ENCODE results near the gene CSRNP3.

CSRNP3 gene

GRCh38 chr2:165436559-165436958 lies 32.9 kb upstream of the CSRNP3 start:
- Histone ChIP-seq H3K4me1 (ENCODE audit: insufficient read depth, low read length, severe bottlenecking) (no peaks in the 10 kb centered on the region), H4K20me1 (ENCODE audit: insufficient read depth, low read length) (no peaks in the 10 kb centered on the region), H3K27ac (ENCODE audit: low read depth, low read length, poor library complexity, severe bottlenecking) (no peak overlapping the region), H3K9me3 (ENCODE audit: low read length) (no peaks in the 10 kb centered on the region), H3K36me3 (ENCODE audit: insufficient read depth, low read length) (no peaks in the 10 kb centered on the region), H2AFZ (ENCODE audit: low read length) (no peak overlapping the region), H3K79me2 (ENCODE audit: insufficient read depth, low read length) (no peaks in the 10 kb centered on the region), H3F3A (ENCODE audit: insufficient read depth, low read length) (no peaks in the 10 kb centered on the region), H3K4me2 (ENCODE audit: low read length) (no peak overlapping the region), H3K27me3 (ENCODE audit: insufficient read depth, low read length) (no peaks in the 10 kb centered on the region; the same call in 1 of the 2 replicates), H3K9me2 (ENCODE audit: low read depth, low read length) (no peaks in the 10 kb centered on the region), H3K9ac (ENCODE audit: low read length) (no peak overlapping the region), H3K4me3 (ENCODE audit: low read depth, low read length, poor library complexity, severe bottlenecking) (no peak overlapping the region)
- TF ChIP-seq EZH2 (IDR thresholded peaks at IDR 0.05; ENCODE audit: borderline replicate concordance, low read length), result no peak
- TF ChIP-seq, protein P1, sequence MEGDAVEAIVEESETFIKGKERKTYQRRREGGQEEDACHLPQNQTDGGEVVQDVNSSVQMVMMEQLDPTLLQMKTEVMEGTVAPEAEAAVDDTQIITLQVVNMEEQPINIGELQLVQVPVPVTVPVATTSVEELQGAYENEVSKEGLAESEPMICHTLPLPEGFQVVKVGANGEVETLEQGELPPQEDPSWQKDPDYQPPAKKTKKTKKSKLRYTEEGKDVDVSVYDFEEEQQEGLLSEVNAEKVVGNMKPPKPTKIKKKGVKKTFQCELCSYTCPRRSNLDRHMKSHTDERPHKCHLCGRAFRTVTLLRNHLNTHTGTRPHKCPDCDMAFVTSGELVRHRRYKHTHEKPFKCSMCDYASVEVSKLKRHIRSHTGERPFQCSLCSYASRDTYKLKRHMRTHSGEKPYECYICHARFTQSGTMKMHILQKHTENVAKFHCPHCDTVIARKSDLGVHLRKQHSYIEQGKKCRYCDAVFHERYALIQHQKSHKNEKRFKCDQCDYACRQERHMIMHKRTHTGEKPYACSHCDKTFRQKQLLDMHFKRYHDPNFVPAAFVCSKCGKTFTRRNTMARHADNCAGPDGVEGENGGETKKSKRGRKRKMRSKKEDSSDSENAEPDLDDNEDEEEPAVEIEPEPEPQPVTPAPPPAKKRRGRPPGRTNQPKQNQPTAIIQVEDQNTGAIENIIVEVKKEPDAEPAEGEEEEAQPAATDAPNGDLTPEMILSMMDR (IDR thresholded peaks at IDR 0.05; ENCODE audit: low read length), result no peak

DNA sequence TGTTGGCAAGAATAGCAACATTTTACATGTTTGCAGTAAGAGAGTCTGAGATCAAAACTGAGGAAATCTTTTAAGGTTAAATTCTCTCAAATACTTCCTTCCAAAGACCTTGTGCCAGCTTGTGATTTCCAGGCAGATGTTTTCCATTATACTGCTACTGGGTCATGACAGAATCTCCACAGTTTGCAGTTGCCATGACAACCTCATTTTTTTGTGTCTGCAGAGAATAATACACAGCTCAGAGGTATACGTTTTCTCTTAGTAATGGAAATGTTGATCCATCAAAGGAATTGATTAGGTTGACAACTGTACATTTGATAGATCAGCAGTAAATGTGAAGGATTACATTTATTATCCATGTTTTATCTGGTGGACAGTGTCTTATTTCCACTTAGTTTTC lies 29.1 kb upstream of the CSRNP3 start:
- H3F3A ChIP-seq (ENCODE audit: insufficient read depth, low read length), result no peaks in the 10 kb centered on the region
- no peaks in the 10 kb centered on the region for H3K9me3 ChIP-seq (ENCODE audit: low read length)
- no peak overlapping the region for H3K4me2 ChIP-seq (ENCODE audit: low read length)
- no peaks in the 10 kb centered on the region for H3K36me3 ChIP-seq (ENCODE audit: insufficient read depth, low read length)
- H3K27ac ChIP-seq (ENCODE audit: low read depth, low read length, poor library complexity, severe bottlenecking), result no peak overlapping the region
- TF ChIP-seq, protein P1 (IDR thresholded peaks at IDR 0.05; ENCODE audit: low read length), result no peak
- TF ChIP-seq EZH2 (IDR thresholded peaks at IDR 0.05; ENCODE audit: borderline replicate concordance, low read length), result no peak
- no peaks in the 10 kb centered on the region for H3K79me2 ChIP-seq (ENCODE audit: insufficient read depth, low read length)
- H3K27me3 ChIP-seq (ENCODE audit: insufficient read depth, low read length), result no peaks in the 10 kb centered on the region
- no peaks in the 10 kb centered on the region for H4K20me1 ChIP-seq (ENCODE audit: insufficient read depth, low read length)
- H3K4me3 ChIP-seq (ENCODE audit: low read depth, low read length, poor library complexity, severe bottlenecking), result no peak overlapping the region
- no peak overlapping the region for H3K9ac ChIP-seq (ENCODE audit: low read length)
- H3K9me2 ChIP-seq (ENCODE audit: low read depth, low read length), result no peaks in the 10 kb centered on the region
- H2AFZ ChIP-seq (ENCODE audit: low read length), result no peak overlapping the region
- no peaks in the 10 kb centered on the region for H3K4me1 ChIP-seq (ENCODE audit: insufficient read depth, low read length, severe bottlenecking)

DNA sequence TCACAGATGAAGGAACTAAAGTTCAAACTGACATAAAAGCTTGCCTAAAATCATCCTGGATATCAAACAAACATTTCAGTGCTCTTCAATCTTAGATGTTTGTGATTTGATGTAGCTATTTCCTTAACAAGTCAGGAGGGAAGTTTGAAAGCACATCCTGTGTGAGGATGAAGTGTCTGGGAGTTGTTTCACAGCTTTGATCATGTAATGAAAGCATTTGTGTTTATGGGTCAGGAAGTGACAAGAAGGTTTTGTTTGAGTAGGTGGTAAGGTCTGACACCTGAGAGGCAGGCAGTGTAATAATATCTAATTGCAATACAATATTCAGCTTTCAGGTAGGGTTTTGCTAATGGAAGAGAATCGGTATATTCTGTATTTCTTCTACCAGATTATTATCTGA lies 26.0 kb upstream of the CSRNP3 start:
- Histone ChIP-seq H2AFZ (ENCODE audit: low read length) (no peak overlapping the region), H3K36me3 (ENCODE audit: insufficient read depth, low read length) (no peaks in the 10 kb centered on the region), H3K9ac (ENCODE audit: low read length) (no peak overlapping the region), H3K4me3 (ENCODE audit: low read depth, low read length, poor library complexity, severe bottlenecking) (no peak overlapping the region), H3K27me3 (ENCODE audit: insufficient read depth, low read length) (no peaks in the 10 kb centered on the region), H3K9me2 (ENCODE audit: low read depth, low read length) (no peaks in the 10 kb centered on the region), H3F3A (ENCODE audit: insufficient read depth, low read length) (no peaks in the 10 kb centered on the region), H3K27ac (ENCODE audit: low read depth, low read length, poor library complexity, severe bottlenecking) (no peak overlapping the region), H3K9me3 (ENCODE audit: low read length) (no peaks in the 10 kb centered on the region), H3K4me1 (ENCODE audit: insufficient read depth, low read length, severe bottlenecking) (no peaks in the 10 kb centered on the region), H3K4me2 (ENCODE audit: low read length) (no peak overlapping the region), H4K20me1 (ENCODE audit: insufficient read depth, low read length) (no peaks in the 10 kb centered on the region), H3K79me2 (ENCODE audit: insufficient read depth, low read length) (no peaks in the 10 kb centered on the region)
- no peak for TF ChIP-seq EZH2 (IDR thresholded peaks at IDR 0.05; ENCODE audit: borderline replicate concordance, low read length)

GRCh38 chr2:165448406-165448805 lies 21.1 kb upstream of the CSRNP3 start:
- H3K79me2 ChIP-seq (ENCODE audit: insufficient read depth, low read length), result no peaks in the 10 kb centered on the region
- no peaks in the 10 kb centered on the region for H3F3A ChIP-seq (ENCODE audit: insufficient read depth, low read length)
- H3K4me3 ChIP-seq (ENCODE audit: low read depth, low read length, poor library complexity, severe bottlenecking), result no peak overlapping the region
- H3K27ac ChIP-seq (ENCODE audit: low read depth, low read length, poor library complexity, severe bottlenecking), result no peak overlapping the region
- no peak overlapping the region for H3K9ac ChIP-seq (ENCODE audit: low read length)
- no peak overlapping the region for H2AFZ ChIP-seq (ENCODE audit: low read length)
- no peaks in the 10 kb centered on the region for H3K9me3 ChIP-seq (ENCODE audit: low read length)
- H3K9me2 ChIP-seq (ENCODE audit: low read depth, low read length), result no peaks in the 10 kb centered on the region
- H3K4me1 ChIP-seq (ENCODE audit: insufficient read depth, low read length, severe bottlenecking), result no peaks in the 10 kb centered on the region
- H3K36me3 ChIP-seq (ENCODE audit: insufficient read depth, low read length), result no peaks in the 10 kb centered on the region
- no peaks in the 10 kb centered on the region for H4K20me1 ChIP-seq (ENCODE audit: insufficient read depth, low read length)
- no peaks in the 10 kb centered on the region for H3K27me3 ChIP-seq (ENCODE audit: insufficient read depth, low read length)
- H3K4me2 ChIP-seq (ENCODE audit: low read length), result no peak overlapping the region
- no peak for TF ChIP-seq EZH2 (IDR thresholded peaks at IDR 0.05; ENCODE audit: borderline replicate concordance, low read length)

All from OCI-LY1 (cell line).